Measurements from ENCODE around the gene VSIG2.
A peak's percentile ranks its signal among the peaks of the same experiment; 100 is the strongest.

VSIG2 gene

GRCh38 chr11:124766156-124766555 is 14.1 kb upstream of the VSIG2 start:
- DNase-seq (ENCODE audit: extremely low read depth in 1 of 2, low read depth in 1 of 2): no peak

GRCh38 chr11:124763156-124763947 is 11.3 kb upstream of the VSIG2 start:
- peak; percentile 49 to 77 for DNase-seq (ENCODE audit: extremely low read depth in 1 of 2, low read depth in 1 of 2)

GRCh38 chr11:124762624-124763155 is 10.6 kb upstream of the VSIG2 start:
- no peak for DNase-seq (ENCODE audit: extremely low read depth in 1 of 2, low read depth in 1 of 2)

GRCh38 chr11:124762105-124762623 is 10.1 kb upstream of the VSIG2 start, which contains the start of gene ESAM:
TSS of gene ESAM (minus strand) at chr11:124762290. CDS start at chr11:124762154, 136 bp downstream.
- DNase-seq (ENCODE audit: extremely low read depth in 1 of 2, low read depth in 1 of 2): peak; percentile 49 to 51

GRCh38 chr11:124761301-124762104 is 9.4 kb upstream of the VSIG2 start:
- DNase-seq (ENCODE audit: extremely low read depth in 1 of 2, low read depth in 1 of 2): no peak

- DNase-seq (ENCODE audit: extremely low read depth in 1 of 2, low read depth in 1 of 2): no peak
These were observed 8.8 kb upstream of the VSIG2 start for GRCh38 chr11:124760806-124761205.

- DNase-seq (ENCODE audit: extremely low read depth in 1 of 2, low read depth in 1 of 2): no peak
These were observed 8.2 kb upstream of the VSIG2 start for GRCh38 chr11:124760205-124760652.

- DNase-seq (ENCODE audit: extremely low read depth in 1 of 2, low read depth in 1 of 2): no peak
These were observed 7.5 kb upstream of the VSIG2 start for GRCh38 chr11:124759266-124760204.

GRCh38 chr11:124758355-124759265 is 6.6 kb upstream of the VSIG2 start:
- DNase-seq (ENCODE audit: extremely low read depth in 1 of 2, low read depth in 1 of 2): peak; percentile 47 to 57

GRCh38 chr11:124757320-124757719 is 5.3 kb upstream of the VSIG2 start:
- DNase-seq (ENCODE audit: extremely low read depth in 1 of 2, low read depth in 1 of 2): no peak

GRCh38 chr11:124756753-124757227 is 4.7 kb upstream of the VSIG2 start:
- DNase-seq (ENCODE audit: extremely low read depth in 1 of 2, low read depth in 1 of 2): no peak

GRCh38 chr11:124756033-124756752 is 4.1 kb upstream of the VSIG2 start:
- DNase-seq (ENCODE audit: extremely low read depth in 1 of 2, low read depth in 1 of 2): no peak

GRCh38 chr11:124754710-124755109 is 2.7 kb upstream of the VSIG2 start:
- no peak for DNase-seq (ENCODE audit: extremely low read depth in 1 of 2, low read depth in 1 of 2)

- no peak for DNase-seq (ENCODE audit: extremely low read depth in 1 of 2, low read depth in 1 of 2)
These were observed 2.3 kb upstream of the VSIG2 start for GRCh38 chr11:124754309-124754708.

- no peak for DNase-seq (ENCODE audit: extremely low read depth in 1 of 2, low read depth in 1 of 2)
These were observed 1.6 kb upstream of the VSIG2 start for GRCh38 chr11:124753624-124754023.

- no peak for DNase-seq (ENCODE audit: extremely low read depth in 1 of 2, low read depth in 1 of 2)
These were observed 1.1 kb upstream of the VSIG2 start for GRCh38 chr11:124753205-124753604.

- DNase-seq (ENCODE audit: extremely low read depth in 1 of 2, low read depth in 1 of 2): no peak
These were observed 532 bp upstream of the VSIG2 start for GRCh38 chr11:124752471-124753102.

GRCh38 chr11:124751391-124751740 is 689 bp downstream of the VSIG2 start:
- no peak for DNase-seq (ENCODE audit: extremely low read depth in 1 of 2, low read depth in 1 of 2)
